H1 (cell line): Measurements from ENCODE around the gene KDM8. TPM values are rescaled to one million over a fixed set of nuclear protein-coding genes. Genes with fewer than 3 reads are reported as not detected.
A peak's percentile ranks its signal among the peaks of the same experiment; 100 is the strongest.

Source experiments
- CTCF ChIA-PET: fragments of 300-600 bp; sonication (Branson Sonifier 250); formaldehyde crosslinking; loops from one replicate; lab custom pipeline; 2021; ENCODE audit not compliant: partially characterized antibody; lab: Charles Lee
- POLR2A ChIA-PET: fragments of 300-600 bp; sonication (Branson Sonifier 250); formaldehyde crosslinking; loops from one replicate; lab custom pipeline; 2021; ENCODE audit warnings: inconsistent platforms; ENCODE audit not compliant: partially characterized antibody; lab: Charles Lee
- DNase-seq, 2 experiments: peaks; one replicate each; pipeline versions ENCODE4 v3.0.0 to v3.0.0-alpha.2; 2010 to 2022; ENCODE audit warnings: low spot score in 2 of 2, low read depth in 1 of 2, mixed read lengths in 1 of 2
- FAIRE-seq: peaks from 2 replicates; lab custom pipeline; 2011; peaks lifted over from hg19 to GRCh38; lab: Jason Lieb, UNC
- H2AFZ ChIP-seq: 2 replicates; pipeline ENCODE4 v1.8.1; 2012; ENCODE audit warnings: low read length, inconsistent platforms
- H2AK5ac ChIP-seq: 2 replicates; pipeline ENCODE4 v1.6.1; 2013; ENCODE audit warnings: low read depth, low read length
- H2BK120ac ChIP-seq: replicated peaks from 2 replicates; pipeline ENCODE3; 2013; ENCODE audit warnings: low read depth, low read length, inconsistent platforms
- H2BK12ac ChIP-seq: 2 replicates; pipeline ENCODE4 v1.6.1; 2013; ENCODE audit warnings: low read depth, low read length
- H2BK15ac ChIP-seq: 2 replicates; pipeline ENCODE4 v1.6.1; 2013; ENCODE audit warnings: low read length
- H2BK20ac ChIP-seq: 2 replicates; pipeline ENCODE4 v1.6.1; 2013; ENCODE audit warnings: low read length
- H2BK5ac ChIP-seq: 2 replicates; pipeline ENCODE4 v1.6.1; 2013; ENCODE audit warnings: low read depth, low read length
- H3K14ac ChIP-seq: 2 replicates; pipeline ENCODE4 v1.6.1; 2013; ENCODE audit warnings: inconsistent platforms; ENCODE audit not compliant: insufficient read length
- H3K18ac ChIP-seq: 2 replicates; pipeline ENCODE4 v1.6.1; 2013; ENCODE audit warnings: low read length; ENCODE audit errors: extremely low read depth
- H3K23ac ChIP-seq: 2 replicates; pipeline ENCODE4 v1.6.1; 2013; ENCODE audit warnings: inconsistent platforms; ENCODE audit not compliant: insufficient read length
- H3K23me2 ChIP-seq: 2 replicates; pipeline ENCODE4 v1.6.1; 2013; ENCODE audit warnings: low read depth, low read length
- H3K27ac ChIP-seq: 2 replicates; pipeline ENCODE4 v1.6.1; 2011; ENCODE audit warnings: low read depth, low read length, inconsistent platforms
- H3K27me3 ChIP-seq, 4 experiments: replicated peaks in 1 of 4; 1 replicate in 1 of 4; 2 replicates in 3 of 4; pipeline versions ENCODE4 v1.6.1 to v1.8.1; 2011 to 2013; ENCODE audit warnings: low read length in 3 of 4, mild to moderate bottlenecking in 3 of 4, inconsistent platforms in 2 of 4, mixed read lengths in 2 of 4, moderate library complexity in 1 of 4; ENCODE audit not compliant: control insufficient read depth in 3 of 4, insufficient read depth in 3 of 4; ENCODE audit errors: extremely low read depth in 1 of 4
- H3K36me3 ChIP-seq, 4 experiments: 2 replicates each; pipeline versions ENCODE4 v1.6.1 to v1.8.1; 2011 to 2013; ENCODE audit warnings: mild to moderate bottlenecking in 4 of 4, low read length in 3 of 4, moderate library complexity in 2 of 4, control low read depth in 1 of 4, inconsistent platforms in 1 of 4; ENCODE audit not compliant: insufficient read depth in 4 of 4, control insufficient read depth in 2 of 4
- H3K4ac ChIP-seq: replicated peaks from 2 replicates; pipeline ENCODE3; 2013; ENCODE audit warnings: low read length, low read depth, mixed read lengths, inconsistent platforms; ENCODE audit not compliant: insufficient read length
- H3K4me1 ChIP-seq, 4 experiments: replicated peaks in 1 of 4; 1 replicate in 1 of 4; 2 replicates in 3 of 4; pipeline versions ENCODE4 v1.6.1 to v1.8.1; 2011 to 2013; ENCODE audit warnings: low read length in 3 of 4, inconsistent platforms in 2 of 4, mixed read lengths in 1 of 4; ENCODE audit not compliant: insufficient read depth in 4 of 4, control insufficient read depth in 3 of 4
- H3K4me2 ChIP-seq, 2 experiments: 2 replicates each; pipeline versions ENCODE4 v1.6.1 to v1.8.1; 2011 to 2013; ENCODE audit warnings: low read depth in 2 of 2, low read length in 2 of 2, control low read depth in 1 of 2, inconsistent platforms in 1 of 2, mild to moderate bottlenecking in 1 of 2; ENCODE audit not compliant: insufficient read depth in 1 of 2
- H3K4me3 ChIP-seq, 4 experiments: fragments of 200-600, 300-600 bp in 1 of 4; sonication (generic), shearing (Covaris generic), sonication (Bioruptor Twin) in 1 of 4; 2 replicates each; pipeline versions ENCODE4 v1.5.1 to v1.8.1; 2011 to 2016; ENCODE audit warnings: low read length in 4 of 4, low read depth in 3 of 4, control low read depth in 2 of 4, inconsistent platforms in 2 of 4, mild to moderate bottlenecking in 2 of 4, mixed read lengths in 1 of 4, moderate library complexity in 1 of 4; ENCODE audit not compliant: insufficient read depth in 2 of 4; ENCODE audit errors: extremely low read depth in 1 of 4
- H3K56ac ChIP-seq: replicated peaks from 2 replicates; pipeline ENCODE3; 2013; ENCODE audit warnings: low read depth, mild to moderate bottlenecking, mixed read lengths, low read length, inconsistent platforms; ENCODE audit not compliant: insufficient read length
- H3K79me1 ChIP-seq: 2 replicates; pipeline ENCODE4 v1.6.1; 2013; ENCODE audit warnings: low read depth, low read length, control low read depth
- H3K79me2 ChIP-seq, 2 experiments: 2 replicates each; pipeline versions ENCODE4 v1.6.1 to v1.8.1; 2012 to 2013; ENCODE audit warnings: low read length in 2 of 2, mild to moderate bottlenecking in 2 of 2, inconsistent platforms in 1 of 2; ENCODE audit not compliant: insufficient read depth in 2 of 2, control insufficient read depth in 1 of 2
- H3K9ac ChIP-seq, 4 experiments: replicated peaks in 1 of 4; 1 replicate in 1 of 4; 2 replicates in 3 of 4; pipeline versions ENCODE4 v1.6.1 to v1.8.1; 2011 to 2013; ENCODE audit warnings: low read depth in 3 of 4, low read length in 3 of 4, control low read depth in 2 of 4, mild to moderate bottlenecking in 2 of 4, moderate library complexity in 2 of 4, inconsistent platforms in 1 of 4; ENCODE audit errors: extremely low read depth in 1 of 4
- H3K9me3 ChIP-seq, 2 experiments: 2 replicates each; pipeline versions ENCODE4 v1.6.1 to v1.8.1; 2012 to 2013; ENCODE audit warnings: mild to moderate bottlenecking in 2 of 2, moderate library complexity in 2 of 2, control low read depth in 1 of 2, inconsistent platforms in 1 of 2, low read depth in 1 of 2, low read length in 1 of 2, mixed read lengths in 1 of 2; ENCODE audit not compliant: insufficient read depth in 2 of 2
- H4K20me1 ChIP-seq, 2 experiments: replicated peaks in 1 of 2; 2 replicates each; pipeline versions ENCODE3 to v1.8.1; 2011 to 2013; ENCODE audit warnings: inconsistent platforms in 2 of 2, low read length in 2 of 2, mild to moderate bottlenecking in 1 of 2; ENCODE audit not compliant: insufficient read depth in 2 of 2, control insufficient read depth in 1 of 2
- H4K5ac ChIP-seq: 2 replicates; pipeline ENCODE4 v1.6.1; 2013; ENCODE audit warnings: low read length, low read depth, mixed read lengths, inconsistent platforms; ENCODE audit not compliant: insufficient read length
- H4K8ac ChIP-seq: 2 replicates; pipeline ENCODE4 v1.8.0; 2013; ENCODE audit warnings: mild to moderate bottlenecking, moderate library complexity, low read length, inconsistent platforms; ENCODE audit not compliant: insufficient read depth; ENCODE audit errors: extremely low read depth
- H4K91ac ChIP-seq: replicated peaks from 2 replicates; pipeline ENCODE3; 2013; ENCODE audit warnings: low read length, mixed read lengths, inconsistent platforms; ENCODE audit not compliant: insufficient read length
- ATF3 ChIP-seq: IDR thresholded peaks from 2 replicates; pipeline ENCODE4 v1.6.1; 2011; ENCODE audit warnings: low read depth, mild to moderate bottlenecking, low read length; ENCODE audit not compliant: insufficient read depth
- CTBP2 ChIP-seq: IDR thresholded peaks from 2 replicates; pipeline ENCODE4 v1.7.0; 2011; ENCODE audit warnings: borderline replicate concordance, mild to moderate bottlenecking, moderate library complexity, mixed read lengths, low read length; ENCODE audit not compliant: insufficient read depth, insufficient read length
- GABPA ChIP-seq: IDR thresholded peaks from 2 replicates; pipeline ENCODE4 v1.6.1; 2011; ENCODE audit warnings: mild to moderate bottlenecking, low read length, moderate library complexity, borderline replicate concordance; ENCODE audit not compliant: insufficient read depth
- MAFK ChIP-seq: IDR thresholded peaks from 2 replicates; pipeline ENCODE4 v1.6.1; 2012; ENCODE audit warnings: low read depth, mild to moderate bottlenecking, improper control_type of control experiment, low read length
- PHF8 ChIP-seq: fragments of 200-600 bp; sonication (generic); conservative IDR thresholded peaks from 2 replicates; pipeline ENCODE4 v1.7.1; 2012; ENCODE audit warnings: low read depth, mild to moderate bottlenecking, inconsistent platforms, low read length, moderate library complexity
- RAD21 ChIP-seq, 2 experiments: IDR thresholded peaks in 1 of 2; conservative IDR thresholded peaks in 1 of 2; 2 replicates each; pipeline ENCODE4 v1.6.1; 2011; ENCODE audit warnings: low read depth in 2 of 2, low read length in 2 of 2, improper control_type of control experiment in 1 of 2, inconsistent platforms in 1 of 2, mild to moderate bottlenecking in 1 of 2, moderate library complexity in 1 of 2
- SAP30 ChIP-seq: fragments of 300-600 bp; sonication (generic); IDR thresholded peaks from 2 replicates; pipeline ENCODE4 v1.7.1; 2012; ENCODE audit warnings: low read length, moderate library complexity, mild to moderate bottlenecking, inconsistent platforms; ENCODE audit not compliant: insufficient read depth, insufficient replicate concordance
- SIX5 ChIP-seq: IDR thresholded peaks from 2 replicates; pipeline ENCODE4 v1.6.1; 2011; ENCODE audit warnings: mild to moderate bottlenecking, low read depth, low read length
- SP1 ChIP-seq: IDR thresholded peaks from 2 replicates; pipeline ENCODE4 v1.6.1; 2011; ENCODE audit warnings: low read depth, low read length
- TBP ChIP-seq: IDR thresholded peaks from 2 replicates; pipeline ENCODE4 v1.6.1; 2011; ENCODE audit warnings: low read depth, low read length, improper control_type of control experiment
- WGBS, 2 experiments: shearing (Covaris generic) in 1 of 2; methylation state at CpG; one replicate each; pipeline versions ENCODE4 v1.1.6 to v1.1.7; 2013 to 2015; ENCODE audit warnings: low lambda C conversion rate in 2 of 2, mixed read lengths in 2 of 2, inconsistent platforms in 1 of 2, low coverage in 1 of 2, missing lambda C conversion rate in 1 of 2; ENCODE audit not compliant: insufficient replicate concordance in 2 of 2, insufficient coverage in 1 of 2, insufficient read length in 1 of 2; ENCODE audit errors: extremely low coverage in 1 of 2, missing lambda C conversion rate in 1 of 2; 5-methylcytosine and 5-hydroxymethylcytosine counted together
- polyA plus RNA-seq, 7 experiments: library from polyadenylated mRNA; depleted of rRNA in 3 of 7; stranded (reverse) in 5 of 7; unstranded in 2 of 7; fragments of >200 nt in 5 of 7; fragments of 200-250 nt in 2 of 7; gene quantifications; 1 replicate in 5 of 7; 2 replicates in 1 of 7; 4 replicates in 1 of 7; pipeline versions ENCODE4 v1.2.1 to v1.2.3, GENCODE V29; 2011 to 2013; ENCODE audit warnings: missing spikeins in 2 of 7, mixed read lengths in 2 of 7
- total RNA-seq: library from RNA; stranded (reverse); fragmentation: NEBNext Ultra II Directional; extraction: Animal tissue kit (Norgen Biotek cat#: 25700); gene quantifications from 2 replicates; pipeline ENCODE4 v1.2.1, GENCODE V29; 2021

The KDM8 gene
- total and polyA plus RNA-seq, 2 of the 8 experiments (the other 6 are each of a cell fraction or from before 2014, with no cell fraction given): 10.3 to 12.8 TPM

GRCh38 chr16:27154705-27155521 is 48.4 kb upstream of the KDM8 start:
- ChIA-PET POLR2A (interaction anchor here (0.7 kb wide), 1 partner anchor 21 kb away, joined by 3 read pairs; no protein-coding TSS in a partner anchor), CTCF (interaction anchor here (0.7 to 8.6 kb wide), 16 partner anchors 9 to 220 kb away, joined by 3 to 69 read pairs (median 6); no protein-coding TSS in a partner anchor)
- peak overlapping the region; percentile 53; the same call in 1 of the 2 replicates for H2BK5ac ChIP-seq
- H2AK5ac ChIP-seq: no peak overlapping the region
- H3K4ac ChIP-seq: no peak overlapping the region
- no peak overlapping the region for H4K8ac ChIP-seq
- H3K23ac ChIP-seq: no peak overlapping the region
- H2AFZ ChIP-seq: peak overlapping the region; percentile 99
- peak; percentile 62 for FAIRE-seq
- H3K79me2 ChIP-seq: no peaks in the 10 kb centered on the region
- H4K91ac ChIP-seq: no peak overlapping the region
- no peak overlapping the region for H3K14ac ChIP-seq
- H3K36me3 ChIP-seq: no peaks in the 10 kb centered on the region
- no peak overlapping the region for H3K18ac ChIP-seq
- DNase-seq: peak; percentile 41 to 95
- H3K9me3 ChIP-seq: no peaks in the 10 kb centered on the region
- no peaks in the 10 kb centered on the region for H3K23me2 ChIP-seq
- no peak overlapping the region for H3K27ac ChIP-seq
- no peak overlapping the region; the same call in 1 of the 2 replicates for H2BK12ac ChIP-seq
- no peak overlapping the region for H2BK20ac ChIP-seq
- H3K4me1 ChIP-seq: no peaks in the 10 kb centered on the region
- H3K56ac ChIP-seq: no peak overlapping the region
- H3K4me2 ChIP-seq: peak overlapping the region; percentile 4 to 42; a peak in 1 of 4 replicates
- H3K79me1 ChIP-seq: no peaks in the 10 kb centered on the region
- H2BK120ac ChIP-seq: no peak overlapping the region
- WGBS, 2 experiments: 33% methylated on average over 21 of the region's 24 CpGs; no CpG with 5 or more reads in 1 of the 2 experiments
- H4K20me1 ChIP-seq: no peaks in the 10 kb centered on the region
- peak overlapping the region in 1 of 4 experiments; percentile 49; a peak in 2 of 8 replicates for H3K4me3 ChIP-seq
- H4K5ac ChIP-seq: no peak overlapping the region
- H3K9ac ChIP-seq: no peak overlapping the region
- H2BK15ac ChIP-seq: peak overlapping the region; percentile 89
- no peaks in the 10 kb centered on the region for H3K27me3 ChIP-seq
- TF ChIP-seq SP1 (no peak), ATF3 (no peak), GABPA (no peak), TBP (no peak), SIX5 (no peak), PHF8 (no peak), CTBP2 (no peak), RAD21 (IDR thresholded peaks at IDR 0.05 in 1 of 2, conservative IDR thresholded peaks at IDR 0.05 in 1 of 2; ENCODE audit: low read depth in 2 of 2, low read length in 2 of 2) (peak; percentile 69 to 77), SAP30 (no peak), MAFK (no peak)
